K562 (cell line): ENCODE data around the gene ERCC4. TPM values are rescaled to one million over a fixed set of nuclear protein-coding genes. Genes with fewer than 3 reads are reported as not detected.

Experiments
- ATAC-seq: fragments of 200-7000 bp; cut with Tn5 transposase; 3 replicates; pipeline ENCODE4 v1.9.1; 2020; ENCODE audit warnings: moderate library complexity
- BruUV-seq: library from RNA; stranded (reverse); fragments of 400-500 nt; replicated peaks from 2 replicates; lab custom pipeline; 2021; lab: Mats Ljungman, UMichigan
- CTCF ChIA-PET: fragments of 300-600 bp; formaldehyde crosslinking; extraction: SDS; loops from one replicate; lab custom pipeline; 2021; ENCODE audit warnings: low intra/inter-chr PET ratio; lab: Yijun Ruan, JAX
- POLR2A ChIA-PET: fragments of 300-600, 350-650 bp; sonication (Branson Sonifier 250); formaldehyde crosslinking; extraction: SDS; loops from one replicate; lab custom pipeline; 2021; ENCODE audit warnings: antibody characterized with exemption, inconsistent platforms; lab: Yijun Ruan, JAX
- DNase-seq, 4 experiments: peaks; one replicate each; pipeline versions ENCODE4 v3.0.0 to v3.0.0-alpha.2; 2011 to 2018; ENCODE audit warnings: low spot score in 3 of 4, mixed read lengths in 3 of 4; ENCODE audit errors: extremely low read depth in 1 of 4
- FAIRE-seq: peaks from 2 replicates; lab custom pipeline; 2011; peaks lifted over from hg19 to GRCh38; lab: Jason Lieb, UNC
- H2AFZ ChIP-seq: 2 replicates; pipeline ENCODE4 v1.6.0; 2011; ENCODE audit warnings: low read depth, low read length, control low read depth, inconsistent platforms
- H3K27ac ChIP-seq: fragments of 200-600 bp; 3 replicates; pipeline ENCODE4 v1.8.0; 2011; ENCODE audit warnings: low read depth, mild to moderate bottlenecking, control low read depth, inconsistent platforms, low read length, moderate library complexity, mixed read lengths; ENCODE audit errors: extremely low read depth
- H3K27me3 ChIP-seq, 2 experiments: fragments of 300-600 bp in 1 of 2; 2 replicates in 1 of 2; 3 replicates in 1 of 2; pipeline versions ENCODE4 v1.6.0 to v1.8.0; 2011; ENCODE audit warnings: inconsistent platforms in 2 of 2, low read length in 2 of 2, mild to moderate bottlenecking in 1 of 2, mixed read lengths in 1 of 2, moderate library complexity in 1 of 2; ENCODE audit not compliant: control insufficient read depth in 2 of 2, insufficient read depth in 2 of 2
- H3K36me3 ChIP-seq: fragments of 300-600 bp; 3 replicates; pipeline ENCODE4 v1.8.0; 2011; ENCODE audit warnings: mild to moderate bottlenecking, low read length, inconsistent platforms; ENCODE audit not compliant: control insufficient read depth, insufficient read depth
- H3K4me1 ChIP-seq, 2 experiments: fragments of 200-600 bp in 1 of 2; replicated peaks in 1 of 2; 2 replicates in 1 of 2; 3 replicates in 1 of 2; pipeline versions ENCODE4 v1.5.1 to v1.8.0; 2011; ENCODE audit warnings: inconsistent platforms in 2 of 2, low read length in 2 of 2, mild to moderate bottlenecking in 1 of 2, mixed read lengths in 1 of 2, moderate library complexity in 1 of 2; ENCODE audit not compliant: control insufficient read depth in 2 of 2, insufficient read depth in 2 of 2
- H3K4me2 ChIP-seq: 2 replicates; pipeline ENCODE4 v1.6.1; 2011; ENCODE audit warnings: low read length, control low read depth, inconsistent platforms, mixed read lengths; ENCODE audit not compliant: insufficient read depth
- H3K4me3 ChIP-seq: fragments of 200-600 bp; sonication (generic), shearing (Covaris generic); 2 replicates; pipeline ENCODE4 v1.5.1; 2016; ENCODE audit warnings: control low read depth, inconsistent platforms
- H3K79me2 ChIP-seq: fragments of 200-600 bp; 3 replicates; pipeline ENCODE4 v1.8.0; 2011; ENCODE audit warnings: low read length, inconsistent platforms; ENCODE audit not compliant: control insufficient read depth, insufficient read depth
- H3K9ac ChIP-seq, 2 experiments: 2 replicates each; pipeline versions ENCODE4 v1.6.0 to v1.6.1; 2011; ENCODE audit warnings: low read depth in 2 of 2, low read length in 2 of 2, control low read depth in 1 of 2, inconsistent platforms in 1 of 2, mild to moderate bottlenecking in 1 of 2, mixed read lengths in 1 of 2; ENCODE audit not compliant: insufficient read depth in 1 of 2
- H3K9me1 ChIP-seq: one replicate; pipeline ENCODE4 v1.6.0; 2011; ENCODE audit warnings: inconsistent platforms, mild to moderate bottlenecking, low read length, moderate library complexity; ENCODE audit not compliant: control insufficient read depth, insufficient read depth
- H3K9me3 ChIP-seq: replicated peaks from 2 replicates; pipeline ENCODE4 v1.5.1; 2011; ENCODE audit warnings: low read depth, low read length, inconsistent platforms; ENCODE audit not compliant: control insufficient read depth, insufficient read depth
- H4K20me1 ChIP-seq: replicated peaks from 2 replicates; pipeline ENCODE4 v1.6.1; 2011; ENCODE audit warnings: low read length, inconsistent platforms, mixed read lengths; ENCODE audit not compliant: control insufficient read depth, insufficient read depth
- E2F8 ChIP-seq: fragments of 450-650 bp; IDR thresholded peaks from 2 replicates; pipeline ENCODE4 v1.7.1; 2018; ENCODE audit warnings: mild to moderate bottlenecking, low read depth; ENCODE audit not compliant: partially characterized antibody
- KLF16 ChIP-seq: IDR thresholded peaks from 2 replicates; pipeline ENCODE4 v1.6.1; 2016; ENCODE audit warnings: antibody characterized with exemption
- MED1 ChIP-seq: sonication (generic); formaldehyde crosslinking; IDR thresholded peaks from 2 replicates; pipeline ENCODE4 v1.8.1; 2023; ENCODE audit warnings: missing genetic modification reagents, borderline replicate concordance
- MEF2A ChIP-seq: IDR thresholded peaks from 2 replicates; pipeline ENCODE4 v1.6.1; 2011; ENCODE audit warnings: low read depth, mild to moderate bottlenecking, low read length, moderate library complexity; ENCODE audit not compliant: control insufficient read depth
- RFX5 ChIP-seq: IDR thresholded peaks from 2 replicates; pipeline ENCODE4 v1.6.1; 2011; ENCODE audit warnings: low read depth, mild to moderate bottlenecking, improper control_type of control experiment, low read length
- SMARCE1 ChIP-seq: fragments of 450-650 bp; IDR thresholded peaks from 2 replicates; pipeline ENCODE4 v1.7.1; 2016; ENCODE audit warnings: mild to moderate bottlenecking
- TFAP4 ChIP-seq: sonication (generic); formaldehyde crosslinking; IDR thresholded peaks from 2 replicates; pipeline ENCODE4 v1.8.0; 2022; ENCODE audit warnings: missing genetic modification reagents, mild to moderate bottlenecking, moderate library complexity, borderline replicate concordance
- XRCC4 ChIP-seq: IDR thresholded peaks from one replicate; pipeline ENCODE4 v1.6.1; 2011; ENCODE audit not compliant: insufficient read depth, insufficient read length; ENCODE audit errors: extremely low read depth
- ZBTB7A ChIP-seq: IDR thresholded peaks from 2 replicates; pipeline ENCODE4 v1.6.1; 2011; ENCODE audit warnings: low read depth, mild to moderate bottlenecking, low read length, moderate library complexity, borderline replicate concordance; ENCODE audit not compliant: control insufficient read depth
- ZNF263 ChIP-seq: sonication (generic); formaldehyde crosslinking; IDR thresholded peaks from 2 replicates; pipeline ENCODE4 v1.8.0; 2022; ENCODE audit warnings: mild to moderate bottlenecking, missing genetic modification reagents, borderline replicate concordance
- WGBS: fragments of 100-300 bp; shearing (Covaris generic); methylation state at CpG from one replicate; pipeline ENCODE4 v1.1.6; 2016; ENCODE audit warnings: low coverage, mixed read lengths; ENCODE audit not compliant: insufficient coverage; ENCODE audit errors: missing lambda C conversion rate; 5-methylcytosine and 5-hydroxymethylcytosine counted together
- in situ Hi-C: fragments of 300-500 bp; cut with MboI; formaldehyde crosslinking; loops from 4 replicates; pipeline ENCODE4 v1.15.0; 2018; ENCODE audit warnings: inconsistent platforms, mixed read lengths
- intact Hi-C: fragments of 100-400 bp; cut with micrococcal nuclease; formaldehyde crosslinking; loops from 2 replicates; pipeline ENCODE4 v1.14.2; 2022
- polyA plus RNA-seq, 8 experiments: library from polyadenylated mRNA; depleted of rRNA in 4 of 8; stranded (reverse) in 5 of 8; unstranded in 3 of 8; fragments of >200 nt; fragmentation: Nextera tagmentation in 2 of 8; fragmentation: Illumina TruSeq in 1 of 8; extraction: Ambion mirVana in 2 of 8; extraction: Trizol in 1 of 8; gene quantifications; 2 replicates each; pipeline versions ENCODE4 v1.2.1 to v1.2.3, GENCODE V29; 2011 to 2014; ENCODE audit warnings: inconsistent platforms in 1 of 8, missing spikeins in 1 of 8
- total RNA-seq, 7 experiments: library from RNA; depleted of rRNA in 6 of 7; stranded (reverse); fragments of >200 nt in 6 of 7; fragmentation: Illumina TruSeq in 2 of 7; extraction: Trizol in 2 of 7; gene quantifications; 2 replicates each; pipeline versions ENCODE4 v1.2.1 to v1.2.3, GENCODE V29; 2011 to 2021; ENCODE audit warnings: low replicate concordance in 1 of 7

The ERCC4 gene
- total and polyA plus RNA-seq, 9 of the 15 experiments (the other 6 are each of a cell fraction or from before 2014, with no cell fraction given), result 3.7 to 10.5 (median 6.0) TPM

GRCh38 chr16:13938480-13938879 is 18.5 kb downstream of the ERCC4 start:
- in situ Hi-C loops (no loop called here), intact Hi-C loops (no loop called here)
- no peak for ATAC-seq
- ChIA-PET POLR2A (interaction anchor here (0.6 kb wide), 1 partner anchor 341 kb away, joined by 3 read pairs; no protein-coding TSS in a partner anchor), CTCF (no interaction called here)
- H4K20me1 ChIP-seq, result no peaks in the 10 kb centered on the region
- WGBS, result 71% methylated on average over 4 of the region's 4 CpGs
- H3K36me3 ChIP-seq, result peaks cover 24% of the 10 kb centered on the region
- no peak for FAIRE-seq
- no peaks in the 10 kb centered on the region for H3K27me3 ChIP-seq
- no peak overlapping the region for H3K4me2 ChIP-seq
- TF ChIP-seq XRCC4, result no peak
- no peak for TF ChIP-seq MED1 (CRISPR knock-in tag)
- TF ChIP-seq SMARCE1, result no peak
- no peak for TF ChIP-seq ZNF263 (CRISPR knock-in tag)
- TF ChIP-seq E2F8, result no peak
- no peak for TF ChIP-seq TFAP4 (CRISPR knock-in tag)
- no peak for TF ChIP-seq RFX5
- no peak for TF ChIP-seq ZBTB7A
- TF ChIP-seq KLF16, result no peak
- TF ChIP-seq MEF2A, result no peak
- no peak for DNase-seq
- no peaks in the 10 kb centered on the region for H3K9me3 ChIP-seq
- H3K4me1 ChIP-seq, result no peaks in the 10 kb centered on the region
- BruUV-seq, result no TSS peak
- H3K4me3 ChIP-seq, result no peak overlapping the region
- no peak overlapping the region for H3K27ac ChIP-seq
- no peak overlapping the region for H3K9ac ChIP-seq
- no peaks in the 10 kb centered on the region for H3K79me2 ChIP-seq
- no peak overlapping the region for H2AFZ ChIP-seq
- H3K9me1 ChIP-seq, result no peaks in the 10 kb centered on the region
